Pancreas (tissue), 10 donors: Measurements from ENCODE around the gene RNF144A. TPM values are rescaled to one million over a fixed set of nuclear protein-coding genes. Genes with fewer than 3 reads are reported as not detected.

Source experiments
- ATAC-seq, 4 donors: fragments of 200-7000 bp; cut with Tn5 transposase; one replicate each; pipeline versions ENCODE4 v1.8.0 to v1.9.1; 2020; ENCODE audit warnings: mild to moderate bottlenecking in 4 of 4, moderate library complexity in 4 of 4
- DNase-seq, 6 donors: peaks; one replicate each; pipeline ENCODE4 v3.0.0-alpha.2; 2020
- FAIRE-seq: peaks from 2 replicates; lab custom pipeline; 2012; peaks lifted over from hg19 to GRCh38; lab: Jason Lieb, UNC
- H3K27ac ChIP-seq, 4 donors: fragments of 200-600 bp; sonication (generic); 1 replicate in 3 of 4; 2 replicates in 1 of 4; pipeline versions ENCODE4 v1.5.0 to v1.8.0; 2020
- H3K27me3 ChIP-seq, 4 donors: fragments of 200-600 bp; one replicate each; pipeline ENCODE4 v1.8.0; 2021
- H3K36me3 ChIP-seq, 3 donors: fragments of 200-600 bp; sonication (generic) in 1 of 3; one replicate each; pipeline versions ENCODE4 v1.5.0 to v1.8.0; 2020 to 2021
- H3K4me1 ChIP-seq, 3 donors: fragments of 200-600 bp; one replicate each; pipeline ENCODE4 v1.8.0; 2021
- H3K4me3 ChIP-seq, 4 donors: fragments of 200-600 bp; sonication (generic) in 2 of 4; one replicate each; pipeline versions ENCODE4 v1.5.0 to v1.8.0; 2020 to 2021
- H3K9me3 ChIP-seq, 4 donors: fragments of 200-600 bp; one replicate each; pipeline ENCODE4 v1.8.0; 2021
- CTCF ChIP-seq, 4 donors: fragments of 200-600 bp; sonication (generic) in 3 of 4; IDR thresholded peaks; one replicate each; pipeline versions ENCODE4 v1.5.0 to v1.8.0; 2021; ENCODE audit warnings: antibody characterized with exemption in 4 of 4
- WGBS, 2 donors: extraction: QIAGEN DNeasy Blood & Tissue Kit; methylation state at CpG; one replicate each; pipeline ENCODE4 v1.1.7; 2013; 5-methylcytosine and 5-hydroxymethylcytosine counted together
- intact Hi-C, 3 donors: fragments of 100-400 bp; cut with DNase I; formaldehyde crosslinking; loops; one replicate each; pipeline versions ENCODE4 v1.11.1 to v1.14.2; 2022
- polyA plus RNA-seq, 2 donors: library from polyadenylated mRNA; stranded (reverse); fragments of 200-250 nt; gene quantifications; one replicate each; pipeline ENCODE4 v1.2.3, GENCODE V29; 2013
- total RNA-seq, 6 donors: library from RNA; stranded (reverse); fragmentation: NEBNext Ultra II Directional in 4 of 6; extraction: Animal tissue kit (Norgen Biotek cat#: 25700) in 4 of 6; gene quantifications; one replicate each; pipeline versions ENCODE4 v1.2.1 to v1.2.4, GENCODE V29; 2021 to 2023
- donor health status: healthy with polysubstance abuse.
- donor health status: DM: no; HTN: no; CAD: no; lungs with moderate emphysema.
- donor health status: DM: no; HTN: no; CAD: no.
- donor health status: control.
- donor health status: control.
- donor health status: Bipolar disorder and iron deficiency.
- donor health status: DM: yes; HTN: yes; CAD: no.
- donor health status: DM: no; HTN: no; CAD: no.
- donor health status: DM: no; HTN: no; CAD: no.
- donor health status: DM: yes; HTN: yes; CAD: no.

Gene RNF144A
- total and polyA plus RNA-seq, 8 donors, result 9.4 to 78.7 (median 34.1) TPM

GRCh38 chr2:7033136-7033960, 116.1 kb downstream of the RNF144A start:
- intact Hi-C loops, result loop anchor here in 1 of 3 donors (5.0 kb wide), 1 partner anchor 116 kb away; the partner anchor contains the start of gene RNF144A
- FAIRE-seq, result no peak
- Histone ChIP-seq H3K27me3 (no peaks in the 10 kb centered on the region), H3K27ac (peak overlapping the region; percentile 17 to 62 (median 48)), H3K4me3 (no peak overlapping the region), H3K36me3 (peaks cover 0 to 9% (median 0%) of the 10 kb centered on the region in 3 donors), H3K9me3 (no peaks in the 10 kb centered on the region), H3K4me1 (peaks cover 44 to 52% (median 46%) of the 10 kb centered on the region in 3 donors)
- ATAC-seq, result no peak
- WGBS, 2 donors, result 61 to 63% methylated on average over 20 of the region's 20 CpGs
- TF ChIP-seq CTCF (IDR thresholded peaks at IDR 0.05), result no peak
- DNase-seq, result peak in 1 of 6 donors; percentile 60

- H3K27ac ChIP-seq, result peak overlapping the region in 3 of 4 donors; percentile 40 to 57 (median 52)
- no peaks in the 10 kb centered on the region for H3K27me3 ChIP-seq
- peak; percentile 71 to 91 (median 86) for DNase-seq
- WGBS, 2 donors, result 31 to 44% methylated on average over 14 of the region's 14 CpGs
- no peaks in the 10 kb centered on the region for H3K36me3 ChIP-seq
- no peak for FAIRE-seq
- H3K4me1 ChIP-seq, result peaks cover 40 to 52% (median 44%) of the 10 kb centered on the region in 3 donors
- peak; percentile 29 to 66 (median 52) for ATAC-seq
- no peak for TF ChIP-seq CTCF (IDR thresholded peaks at IDR 0.05)
- intact Hi-C loops, result loop anchor here in 1 of 3 donors (5.0 kb wide), 1 partner anchor 117 kb away; the partner anchor contains the start of gene RNF144A
- H3K9me3 ChIP-seq, result no peaks in the 10 kb centered on the region
- no peak overlapping the region for H3K4me3 ChIP-seq
Measured at GRCh38 chr2:7034303-7034702, 117.1 kb downstream of the RNF144A start.

- no peak overlapping the region for H3K27ac ChIP-seq
- H3K36me3 ChIP-seq, result peaks cover 0 to 12% (median 4%) of the 10 kb centered on the region in 3 donors
- 96% methylated on average over 13 of the region's 13 CpGs for WGBS, 2 donors
- H3K4me1 ChIP-seq, result peaks cover 39 to 51% (median 40%) of the 10 kb centered on the region in 3 donors
- no peaks in the 10 kb centered on the region for H3K27me3 ChIP-seq
- no peak overlapping the region for H3K4me3 ChIP-seq
- intact Hi-C loops, result no loop called here
- no peak for FAIRE-seq
- no peak for TF ChIP-seq CTCF (IDR thresholded peaks at IDR 0.05)
- DNase-seq, result no peak
- ATAC-seq, result no peak
- no peaks in the 10 kb centered on the region for H3K9me3 ChIP-seq
Measured at GRCh38 chr2:7035884-7036283, 118.7 kb downstream of the RNF144A start.

- WGBS, 2 donors, result 38 to 40% methylated on average over 18 of the region's 18 CpGs
- H3K4me3 ChIP-seq, result no peak overlapping the region
- DNase-seq, result peak; percentile 67 to 81 (median 78)
- no peak for FAIRE-seq
- peaks cover 28 to 37% (median 30%) of the 10 kb centered on the region in 3 donors for H3K4me1 ChIP-seq
- H3K36me3 ChIP-seq, result peaks cover 0 to 24% (median 4%) of the 10 kb centered on the region in 3 donors
- H3K27me3 ChIP-seq, result no peaks in the 10 kb centered on the region
- peak; percentile 65 to 89 (median 80) for ATAC-seq
- H3K27ac ChIP-seq, result peak overlapping the region in 3 of 4 donors; percentile 4 to 29 (median 19)
- peak; percentile 32 to 78 (median 74) for TF ChIP-seq CTCF (IDR thresholded peaks at IDR 0.05)
- no peaks in the 10 kb centered on the region for H3K9me3 ChIP-seq
- intact Hi-C loops, result no loop called here
Measured at GRCh38 chr2:7037340-7038333, 120.4 kb downstream of the RNF144A start.
